Measurements from ENCODE around the gene RERE.
A peak's percentile ranks its signal among the peaks of the same experiment; 100 is the strongest.

RERE gene

DNA sequence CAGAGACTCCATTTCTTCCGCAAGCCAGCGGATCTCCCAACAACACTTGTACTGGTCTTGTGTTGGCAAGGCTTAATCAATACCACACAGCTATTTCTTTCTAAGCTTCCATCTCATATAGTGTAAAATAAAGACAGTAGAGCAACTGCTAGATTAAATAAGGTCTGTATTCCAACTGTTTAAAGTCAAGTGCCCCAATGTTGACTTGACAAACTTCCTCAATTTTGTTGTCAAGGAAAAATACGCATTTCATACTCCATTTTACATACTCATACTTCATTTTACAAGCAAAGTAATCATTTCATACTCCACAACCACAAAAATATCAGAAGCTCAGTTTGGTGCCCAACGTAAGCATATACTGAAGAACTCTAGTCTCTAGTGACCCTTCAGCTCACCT lies 143.0 kb downstream of the RERE start:
- H3K27ac ChIP-seq = no peak overlapping the region

GRCh38 chr1:8671306-8671917 lies 146.0 kb downstream of the RERE start:
- H3K27ac ChIP-seq = no peak overlapping the region
- TF ChIP-seq ZFX (IDR thresholded peaks at IDR 0.05) = no peak
- TF ChIP-seq, protein P1, sequence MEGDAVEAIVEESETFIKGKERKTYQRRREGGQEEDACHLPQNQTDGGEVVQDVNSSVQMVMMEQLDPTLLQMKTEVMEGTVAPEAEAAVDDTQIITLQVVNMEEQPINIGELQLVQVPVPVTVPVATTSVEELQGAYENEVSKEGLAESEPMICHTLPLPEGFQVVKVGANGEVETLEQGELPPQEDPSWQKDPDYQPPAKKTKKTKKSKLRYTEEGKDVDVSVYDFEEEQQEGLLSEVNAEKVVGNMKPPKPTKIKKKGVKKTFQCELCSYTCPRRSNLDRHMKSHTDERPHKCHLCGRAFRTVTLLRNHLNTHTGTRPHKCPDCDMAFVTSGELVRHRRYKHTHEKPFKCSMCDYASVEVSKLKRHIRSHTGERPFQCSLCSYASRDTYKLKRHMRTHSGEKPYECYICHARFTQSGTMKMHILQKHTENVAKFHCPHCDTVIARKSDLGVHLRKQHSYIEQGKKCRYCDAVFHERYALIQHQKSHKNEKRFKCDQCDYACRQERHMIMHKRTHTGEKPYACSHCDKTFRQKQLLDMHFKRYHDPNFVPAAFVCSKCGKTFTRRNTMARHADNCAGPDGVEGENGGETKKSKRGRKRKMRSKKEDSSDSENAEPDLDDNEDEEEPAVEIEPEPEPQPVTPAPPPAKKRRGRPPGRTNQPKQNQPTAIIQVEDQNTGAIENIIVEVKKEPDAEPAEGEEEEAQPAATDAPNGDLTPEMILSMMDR (conservative IDR thresholded peaks at IDR 0.05) = peak; percentile 93

More for the DNA sequence above, 143.0 kb downstream of the RERE start:
- TF ChIP-seq, protein P1 (conservative IDR thresholded peaks at IDR 0.05) = no peak
- no peak for TF ChIP-seq ZFX (IDR thresholded peaks at IDR 0.05)

GRCh38 chr1:8670371-8670818 lies 147.0 kb downstream of the RERE start:
- H3K27ac ChIP-seq = no peak overlapping the region
- no peak for TF ChIP-seq ZFX (IDR thresholded peaks at IDR 0.05)
- TF ChIP-seq, protein P1 (conservative IDR thresholded peaks at IDR 0.05) = no peak

DNA sequence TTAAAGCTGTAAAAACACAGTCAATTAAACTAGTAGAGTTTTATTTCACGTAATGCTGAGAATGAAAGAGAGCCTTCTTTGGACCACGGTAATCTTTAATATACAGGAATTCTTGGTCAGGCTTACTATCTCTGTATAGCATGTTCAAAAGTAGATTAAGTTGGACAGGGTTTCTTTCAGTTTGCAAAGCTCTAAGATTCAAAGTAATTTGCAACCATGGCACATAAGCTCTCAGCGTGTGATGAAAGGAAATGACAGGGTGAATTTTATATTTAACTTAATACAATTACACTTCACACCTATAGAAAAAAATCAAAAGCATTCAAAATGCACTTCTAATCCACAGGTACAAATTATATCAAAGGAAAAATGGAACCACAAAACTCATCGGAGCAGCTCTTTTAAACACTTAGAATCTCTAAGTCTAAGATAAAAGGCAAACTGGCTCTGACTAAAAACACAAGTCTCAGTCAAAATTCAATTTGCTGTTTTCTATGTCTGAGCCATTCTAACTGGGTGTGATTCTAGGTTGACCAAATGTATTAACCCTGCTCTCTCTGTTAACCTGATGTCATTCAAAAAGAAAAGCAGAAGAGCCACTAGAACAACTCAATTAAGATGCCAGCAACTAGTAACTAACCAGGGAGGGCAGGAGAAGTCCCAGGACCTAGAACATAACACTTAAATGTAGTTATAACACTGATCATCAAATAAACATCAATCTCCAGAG lies 147.7 kb downstream of the RERE start:
- no peak overlapping the region for H3K27ac ChIP-seq
- TF ChIP-seq, protein P1 (conservative IDR thresholded peaks at IDR 0.05) = no peak
- TF ChIP-seq ZFX (IDR thresholded peaks at IDR 0.05) = no peak

GRCh38 chr1:8667869-8668594 lies 149.4 kb downstream of the RERE start:
- TF ChIP-seq, protein P1 (conservative IDR thresholded peaks at IDR 0.05) = no peak
- no peak for TF ChIP-seq ZFX (IDR thresholded peaks at IDR 0.05)
- no peak overlapping the region for H3K27ac ChIP-seq

GRCh38 chr1:8666389-8667167 lies 150.9 kb downstream of the RERE start:
- no peak overlapping the region for H3K27ac ChIP-seq
- no peak for TF ChIP-seq ZFX (IDR thresholded peaks at IDR 0.05)
- TF ChIP-seq, protein P1 (conservative IDR thresholded peaks at IDR 0.05) = no peak

Data from C4-2B (cell line).